ENCODE data around the gene TRAPPC5.

- TF ChIP-seq, protein P1, sequence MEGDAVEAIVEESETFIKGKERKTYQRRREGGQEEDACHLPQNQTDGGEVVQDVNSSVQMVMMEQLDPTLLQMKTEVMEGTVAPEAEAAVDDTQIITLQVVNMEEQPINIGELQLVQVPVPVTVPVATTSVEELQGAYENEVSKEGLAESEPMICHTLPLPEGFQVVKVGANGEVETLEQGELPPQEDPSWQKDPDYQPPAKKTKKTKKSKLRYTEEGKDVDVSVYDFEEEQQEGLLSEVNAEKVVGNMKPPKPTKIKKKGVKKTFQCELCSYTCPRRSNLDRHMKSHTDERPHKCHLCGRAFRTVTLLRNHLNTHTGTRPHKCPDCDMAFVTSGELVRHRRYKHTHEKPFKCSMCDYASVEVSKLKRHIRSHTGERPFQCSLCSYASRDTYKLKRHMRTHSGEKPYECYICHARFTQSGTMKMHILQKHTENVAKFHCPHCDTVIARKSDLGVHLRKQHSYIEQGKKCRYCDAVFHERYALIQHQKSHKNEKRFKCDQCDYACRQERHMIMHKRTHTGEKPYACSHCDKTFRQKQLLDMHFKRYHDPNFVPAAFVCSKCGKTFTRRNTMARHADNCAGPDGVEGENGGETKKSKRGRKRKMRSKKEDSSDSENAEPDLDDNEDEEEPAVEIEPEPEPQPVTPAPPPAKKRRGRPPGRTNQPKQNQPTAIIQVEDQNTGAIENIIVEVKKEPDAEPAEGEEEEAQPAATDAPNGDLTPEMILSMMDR (IDR thresholded peaks at IDR 0.05) = no peak
- TF ChIP-seq POLR2A (IDR thresholded peaks at IDR 0.05) (no peak), POLR2AphosphoS5 (IDR thresholded peaks at IDR 0.05) (no peak)
Measured at GRCh38 chr19:7731615-7732014, 51.0 kb downstream of the TRAPPC5 start.
